NCI-H146 treated with DMSO at 0.1 percent for 48 hours (cell line): ENCODE measurements around the gene APOL1.
"Not testable (repeated sequence)": the region's sequence is repeated elsewhere in the genome, so short reads cannot be mapped to it uniquely, and the experiment has no call there.

ENCODE experiments used
- DNase-seq: peaks from one replicate; lab custom pipeline; 2025; ENCODE audit not compliant: unreplicated experiment; lab: John Stamatoyannopoulos, UW

Gene APOL1

GRCh38 chr22:36244522-36245391 lies 8.2 kb upstream of the APOL1 start:
- DNase-seq: no peak

DNA sequence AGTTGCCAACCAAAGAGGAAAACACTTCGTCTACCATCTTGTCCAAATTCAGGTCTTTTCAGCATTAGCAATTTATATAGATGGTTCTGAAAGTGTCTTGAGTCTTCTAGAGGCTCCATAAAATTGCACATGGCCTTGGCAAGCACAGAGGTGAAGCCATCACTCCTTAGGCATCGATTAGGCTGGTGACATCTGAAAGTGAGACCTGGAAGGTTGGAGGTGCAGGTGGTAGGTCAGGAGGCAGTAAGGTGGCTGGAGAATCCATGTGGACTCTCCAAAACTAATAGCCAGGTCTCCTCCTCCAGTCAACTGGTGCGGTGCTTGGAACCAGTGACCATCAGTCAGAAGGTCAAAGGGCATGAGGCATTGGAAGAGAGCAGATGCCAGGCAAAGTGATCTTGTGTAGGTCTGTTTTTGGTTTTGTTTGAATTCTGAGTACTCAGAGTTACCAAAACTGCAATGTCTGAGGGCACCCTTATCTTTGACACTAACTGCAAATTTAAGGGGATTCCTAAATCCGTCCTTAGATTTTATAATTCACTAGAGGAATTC lies 7.1 kb upstream of the APOL1 start:
- DNase-seq: no peak

GRCh38 chr22:36246718-36247117 lies 6.2 kb upstream of the APOL1 start:
- DNase-seq: no peak

DNA sequence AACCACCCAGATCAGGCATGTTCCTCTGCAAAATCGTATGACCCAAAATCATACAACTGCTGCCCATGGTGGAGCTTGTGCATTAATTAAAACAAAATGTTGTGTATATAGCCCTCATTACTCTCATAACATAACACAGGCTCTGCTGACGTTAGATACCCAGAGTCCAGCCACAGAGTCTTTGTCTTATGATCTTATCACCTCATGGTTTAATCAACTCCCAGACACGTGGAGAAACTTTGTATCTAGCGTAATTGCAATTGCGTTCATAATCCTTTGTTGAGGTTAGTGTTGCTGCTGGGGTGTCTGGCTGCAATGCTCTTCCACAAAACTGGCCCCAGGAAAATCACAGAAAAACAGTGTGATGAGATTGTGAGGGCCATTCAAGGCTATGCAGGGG lies 5.0 kb upstream of the APOL1 start:
- no peak for DNase-seq

GRCh38 chr22:36249160-36249559 lies 3.8 kb upstream of the APOL1 start:
- DNase-seq: no peak

DNA sequence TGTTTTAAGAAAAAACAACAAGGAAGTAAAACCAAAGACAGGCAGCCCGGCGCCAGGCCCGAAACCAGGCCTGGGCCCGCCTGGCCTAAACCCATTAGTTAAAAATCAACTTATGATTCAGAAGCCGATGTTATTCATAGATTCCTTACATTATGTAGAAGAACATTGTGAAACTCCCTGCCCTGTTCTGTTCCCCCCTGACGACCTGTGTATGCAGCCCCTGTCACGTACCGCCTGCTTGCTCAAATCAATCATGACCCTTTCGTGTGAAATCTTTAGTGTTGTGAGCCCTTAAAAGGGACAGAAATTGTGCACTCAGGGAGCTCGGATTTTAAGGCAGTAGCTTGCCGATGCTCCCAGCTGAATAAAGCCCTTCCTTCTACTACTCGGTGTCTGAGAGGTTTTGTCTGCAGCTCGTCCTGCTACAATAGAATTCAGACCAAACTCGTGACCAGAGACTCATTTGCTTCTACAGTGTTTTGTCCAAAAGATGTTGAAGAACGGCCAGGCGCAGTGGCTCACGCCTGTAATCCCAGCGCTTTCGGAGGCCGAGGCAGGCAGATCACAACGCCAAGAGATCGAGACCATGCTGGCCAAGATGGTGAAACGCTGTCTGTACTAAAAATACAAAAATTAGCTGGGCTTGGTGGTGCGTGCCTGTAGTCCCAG lies 2.5 kb upstream of the APOL1 start:
- DNase-seq: not testable (repeated sequence)

- not testable (repeated sequence) for DNase-seq
These were observed 839 bp upstream of the APOL1 start for GRCh38 chr22:36251979-36252608.

GRCh38 chr22:36253523-36254490 lies 874 bp downstream of the APOL1 start:
- DNase-seq: no peak

DNA sequence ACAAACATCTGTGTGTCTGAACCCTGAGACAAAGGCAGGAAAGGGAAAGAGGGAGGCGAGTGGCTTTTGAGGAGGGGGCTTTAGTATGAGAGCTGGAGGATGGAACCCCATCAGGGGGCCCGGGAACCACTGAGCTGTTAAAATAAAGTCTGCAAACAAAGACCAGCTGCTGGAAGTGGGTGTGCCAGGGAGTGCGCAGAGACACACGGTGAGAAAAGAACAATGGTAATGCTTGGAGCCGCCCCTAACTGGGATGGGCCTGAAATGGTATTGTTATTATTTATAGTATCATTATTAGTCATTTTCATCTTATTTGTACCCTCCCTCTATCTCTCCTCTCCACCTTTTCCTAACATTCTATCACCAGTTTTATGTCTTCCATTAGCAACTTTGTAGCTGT lies 2.6 kb downstream of the APOL1 start:
- DNase-seq: not testable (repeated sequence)

DNA sequence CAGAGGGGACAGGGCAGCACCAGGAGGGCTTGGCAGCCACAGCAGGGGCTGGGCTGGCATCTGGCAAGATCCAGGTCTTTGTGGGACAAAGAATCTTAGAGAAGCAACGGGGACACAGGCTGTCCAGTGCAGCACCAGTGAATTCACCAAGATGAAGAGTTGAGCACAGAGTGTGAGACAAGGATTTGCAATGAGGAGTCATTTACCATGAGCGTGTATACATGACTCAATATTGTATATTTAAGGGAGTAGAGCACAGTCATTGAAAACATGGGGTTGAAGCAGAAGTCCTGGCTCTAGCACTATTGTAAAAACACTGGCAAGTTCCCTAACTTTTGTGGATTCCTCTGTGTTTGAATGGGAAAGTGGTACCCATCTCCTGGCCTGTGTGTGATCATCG lies 3.5 kb downstream of the APOL1 start:
- no peak for DNase-seq

GRCh38 chr22:36257308-36257707 lies 4.4 kb downstream of the APOL1 start:
- DNase-seq: no peak

- DNase-seq: no peak
These were observed 5.2 kb downstream of the APOL1 start for GRCh38 chr22:36257948-36258670.

GRCh38 chr22:36258701-36259614 lies 6.0 kb downstream of the APOL1 start:
- no peak for DNase-seq

- no peak for DNase-seq
These were observed 6.8 kb downstream of the APOL1 start for GRCh38 chr22:36259615-36260300.

DNA sequence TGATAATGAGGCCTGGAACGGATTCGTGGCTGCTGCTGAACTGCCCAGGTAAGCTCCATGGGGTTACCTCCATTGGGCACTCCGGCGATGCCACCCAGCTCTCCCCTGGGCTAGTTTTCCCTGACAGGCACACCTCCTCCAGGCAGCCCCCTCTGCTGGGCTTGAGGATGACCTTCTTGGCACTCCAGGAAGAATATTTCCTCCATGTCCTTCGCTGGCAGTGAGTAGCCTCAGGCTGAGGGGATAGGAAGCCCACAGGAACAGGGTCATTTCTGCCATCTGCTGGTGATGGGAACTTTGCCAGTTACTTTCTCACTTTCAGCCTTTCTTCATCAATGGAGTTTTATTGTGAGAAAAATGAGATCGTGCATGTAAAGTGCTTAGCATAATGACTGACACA lies 8.7 kb downstream of the APOL1 start:
- DNase-seq: not testable (repeated sequence)

GRCh38 chr22:36262307-36262706 lies 9.4 kb downstream of the APOL1 start:
- DNase-seq: not testable (repeated sequence)

- not testable (repeated sequence) for DNase-seq
These were observed 10.3 kb downstream of the APOL1 start for GRCh38 chr22:36263216-36263673.
